Ishikawa (cell line): ENCODE measurements around the gene GATA1.

Source experiments
- CEBPB ChIP-seq: IDR thresholded peaks from 2 replicates; pipeline ENCODE4 v1.6.1; 2012
- CREB1 ChIP-seq: IDR thresholded peaks from 2 replicates; pipeline ENCODE4 v1.6.1; 2012; ENCODE audit warnings: low read depth
- EGR1 ChIP-seq: IDR thresholded peaks from 2 replicates; pipeline ENCODE4 v1.6.1; 2012
- EP300 ChIP-seq: IDR thresholded peaks from 2 replicates; pipeline ENCODE4 v1.6.1; 2012; ENCODE audit warnings: borderline replicate concordance
- FOXM1 ChIP-seq: IDR thresholded peaks from 2 replicates; pipeline ENCODE4 v1.6.1; 2012; ENCODE audit warnings: low read depth, borderline replicate concordance
- NFIC ChIP-seq: IDR thresholded peaks from 2 replicates; pipeline ENCODE4 v1.6.1; 2012
- RAD21 ChIP-seq: IDR thresholded peaks from 2 replicates; pipeline ENCODE4 v1.6.1; 2012; ENCODE audit warnings: low read depth
- TAF1 ChIP-seq: IDR thresholded peaks from 2 replicates; pipeline ENCODE4 v1.6.1; 2012; ENCODE audit warnings: low read depth, mild to moderate bottlenecking
- TCF12 ChIP-seq: IDR thresholded peaks from 2 replicates; pipeline ENCODE4 v1.6.1; 2012; ENCODE audit warnings: low read depth
- TEAD4 ChIP-seq: IDR thresholded peaks from 2 replicates; pipeline ENCODE4 v1.6.1; 2012
- YY1 ChIP-seq: IDR thresholded peaks from 2 replicates; pipeline ENCODE4 v1.6.1; 2012; ENCODE audit warnings: low read depth
- ZBTB7A ChIP-seq: IDR thresholded peaks from 2 replicates; pipeline ENCODE4 v1.6.1; 2012; ENCODE audit warnings: low read depth
- TF ChIP-seq, protein P1 (sequence below): IDR thresholded peaks from 2 replicates; pipeline ENCODE4 v1.6.1; 2012
- TF ChIP-seq, protein P2 (sequence below): IDR thresholded peaks from 2 replicates; pipeline ENCODE4 v1.6.1; 2012
- TF ChIP-seq, protein P3 (sequence below): IDR thresholded peaks from 2 replicates; pipeline ENCODE4 v1.6.1; 2012; ENCODE audit warnings: low read depth, mild to moderate bottlenecking

Gene GATA1

DNA sequence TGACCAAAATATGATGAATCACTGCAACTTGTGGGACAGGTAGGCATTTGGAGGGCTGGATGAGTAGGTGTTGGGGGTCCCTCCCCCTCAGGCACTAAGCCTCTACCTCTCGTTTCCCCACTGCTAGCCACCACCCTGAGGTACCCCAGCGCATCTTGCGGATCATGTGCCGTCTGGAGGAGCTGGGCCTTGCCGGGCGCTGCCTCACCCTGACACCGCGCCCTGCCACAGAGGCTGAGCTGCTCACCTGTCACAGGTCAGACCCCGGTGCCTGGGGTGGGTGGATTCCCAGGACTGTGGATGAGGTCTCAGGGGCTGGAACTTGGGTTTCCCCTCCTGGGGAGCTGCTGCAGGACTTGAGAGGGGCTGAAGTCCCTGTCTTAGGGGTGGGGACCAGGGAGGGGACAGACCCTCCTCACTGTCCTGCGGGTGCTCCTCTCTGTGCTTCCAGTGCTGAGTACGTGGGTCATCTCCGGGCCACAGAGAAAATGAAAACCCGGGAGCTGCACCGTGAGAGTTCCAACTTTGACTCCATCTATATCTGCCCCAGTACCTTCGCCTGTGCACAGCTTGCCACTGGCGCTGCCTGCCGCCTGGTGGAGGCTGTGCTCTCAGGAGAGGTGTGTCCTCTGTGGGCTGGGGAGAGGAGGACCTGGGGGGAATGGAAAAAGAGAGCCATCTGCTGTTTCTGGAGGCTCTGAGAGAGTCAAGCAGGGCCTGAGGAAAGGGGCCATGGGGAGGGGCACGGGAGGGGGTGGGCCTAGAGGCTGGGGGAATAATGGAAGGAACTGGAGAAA, 29.8 kb downstream of the GATA1 start:
- TF ChIP-seq FOXM1 (no peak), YY1 (no peak), EGR1 (no peak)

DNA sequence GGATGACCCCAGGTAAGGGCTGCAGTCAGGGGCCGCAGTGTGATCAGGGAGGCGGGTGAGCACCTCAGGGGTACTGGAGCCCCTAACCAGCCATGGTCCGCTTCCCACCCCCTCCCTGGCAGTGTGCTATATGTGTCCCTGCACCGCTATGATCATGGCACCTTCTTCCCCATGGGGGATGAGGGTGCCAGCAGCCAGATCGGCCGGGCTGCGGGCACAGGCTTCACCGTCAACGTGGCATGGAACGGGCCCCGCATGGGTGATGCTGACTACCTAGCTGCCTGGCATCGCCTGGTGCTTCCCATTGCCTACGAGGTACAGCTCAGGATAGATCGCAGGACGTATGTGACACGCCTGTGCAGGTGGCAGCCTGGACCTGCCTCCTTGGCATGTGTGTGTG, 31.7 kb downstream of the GATA1 start:
- TF ChIP-seq TCF12: no peak
- no peak for TF ChIP-seq EP300
- TF ChIP-seq, protein P1, sequence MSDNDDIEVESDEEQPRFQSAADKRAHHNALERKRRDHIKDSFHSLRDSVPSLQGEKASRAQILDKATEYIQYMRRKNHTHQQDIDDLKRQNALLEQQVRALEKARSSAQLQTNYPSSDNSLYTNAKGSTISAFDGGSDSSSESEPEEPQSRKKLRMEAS: no peak
- TF ChIP-seq, protein P2, sequence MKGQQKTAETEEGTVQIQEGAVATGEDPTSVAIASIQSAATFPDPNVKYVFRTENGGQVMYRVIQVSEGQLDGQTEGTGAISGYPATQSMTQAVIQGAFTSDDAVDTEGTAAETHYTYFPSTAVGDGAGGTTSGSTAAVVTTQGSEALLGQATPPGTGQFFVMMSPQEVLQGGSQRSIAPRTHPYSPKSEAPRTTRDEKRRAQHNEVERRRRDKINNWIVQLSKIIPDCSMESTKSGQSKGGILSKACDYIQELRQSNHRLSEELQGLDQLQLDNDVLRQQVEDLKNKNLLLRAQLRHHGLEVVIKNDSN: no peak
- no peak for TF ChIP-seq CEBPB
- TF ChIP-seq YY1: no peak

DNA sequence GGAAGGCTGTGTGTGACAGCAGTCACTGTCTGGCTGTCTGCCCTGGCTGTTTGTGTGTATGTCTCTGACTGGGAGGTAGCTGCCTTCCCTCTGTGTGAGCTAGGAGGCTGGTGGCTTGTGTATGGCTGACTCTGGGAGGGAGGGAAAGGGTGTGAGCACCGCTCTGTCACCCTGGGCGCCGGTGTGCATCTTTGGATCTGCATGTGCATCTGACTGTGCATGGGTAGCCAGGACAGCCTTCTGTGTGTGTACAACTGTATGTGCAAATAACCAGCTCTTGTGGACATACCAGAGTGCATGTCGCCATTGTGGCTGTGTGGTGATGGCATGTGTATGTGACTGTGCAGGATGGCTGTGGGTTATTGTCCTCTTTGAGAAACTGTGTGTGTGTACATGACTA, 32.5 kb downstream of the GATA1 start:
- TF ChIP-seq EP300 (no peak), FOXM1 (no peak), ZBTB7A (no peak), EGR1 (no peak), CEBPB (no peak), TCF12 (no peak), TAF1 (no peak), TEAD4 (no peak), NFIC (no peak), CREB1 (no peak), RAD21 (no peak), YY1 (no peak)
- TF ChIP-seq, protein P1: no peak
- TF ChIP-seq, protein P3, sequence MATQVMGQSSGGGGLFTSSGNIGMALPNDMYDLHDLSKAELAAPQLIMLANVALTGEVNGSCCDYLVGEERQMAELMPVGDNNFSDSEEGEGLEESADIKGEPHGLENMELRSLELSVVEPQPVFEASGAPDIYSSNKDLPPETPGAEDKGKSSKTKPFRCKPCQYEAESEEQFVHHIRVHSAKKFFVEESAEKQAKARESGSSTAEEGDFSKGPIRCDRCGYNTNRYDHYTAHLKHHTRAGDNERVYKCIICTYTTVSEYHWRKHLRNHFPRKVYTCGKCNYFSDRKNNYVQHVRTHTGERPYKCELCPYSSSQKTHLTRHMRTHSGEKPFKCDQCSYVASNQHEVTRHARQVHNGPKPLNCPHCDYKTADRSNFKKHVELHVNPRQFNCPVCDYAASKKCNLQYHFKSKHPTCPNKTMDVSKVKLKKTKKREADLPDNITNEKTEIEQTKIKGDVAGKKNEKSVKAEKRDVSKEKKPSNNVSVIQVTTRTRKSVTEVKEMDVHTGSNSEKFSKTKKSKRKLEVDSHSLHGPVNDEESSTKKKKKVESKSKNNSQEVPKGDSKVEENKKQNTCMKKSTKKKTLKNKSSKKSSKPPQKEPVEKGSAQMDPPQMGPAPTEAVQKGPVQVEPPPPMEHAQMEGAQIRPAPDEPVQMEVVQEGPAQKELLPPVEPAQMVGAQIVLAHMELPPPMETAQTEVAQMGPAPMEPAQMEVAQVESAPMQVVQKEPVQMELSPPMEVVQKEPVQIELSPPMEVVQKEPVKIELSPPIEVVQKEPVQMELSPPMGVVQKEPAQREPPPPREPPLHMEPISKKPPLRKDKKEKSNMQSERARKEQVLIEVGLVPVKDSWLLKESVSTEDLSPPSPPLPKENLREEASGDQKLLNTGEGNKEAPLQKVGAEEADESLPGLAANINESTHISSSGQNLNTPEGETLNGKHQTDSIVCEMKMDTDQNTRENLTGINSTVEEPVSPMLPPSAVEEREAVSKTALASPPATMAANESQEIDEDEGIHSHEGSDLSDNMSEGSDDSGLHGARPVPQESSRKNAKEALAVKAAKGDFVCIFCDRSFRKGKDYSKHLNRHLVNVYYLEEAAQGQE: no peak
- TF ChIP-seq, protein P2: no peak

DNA sequence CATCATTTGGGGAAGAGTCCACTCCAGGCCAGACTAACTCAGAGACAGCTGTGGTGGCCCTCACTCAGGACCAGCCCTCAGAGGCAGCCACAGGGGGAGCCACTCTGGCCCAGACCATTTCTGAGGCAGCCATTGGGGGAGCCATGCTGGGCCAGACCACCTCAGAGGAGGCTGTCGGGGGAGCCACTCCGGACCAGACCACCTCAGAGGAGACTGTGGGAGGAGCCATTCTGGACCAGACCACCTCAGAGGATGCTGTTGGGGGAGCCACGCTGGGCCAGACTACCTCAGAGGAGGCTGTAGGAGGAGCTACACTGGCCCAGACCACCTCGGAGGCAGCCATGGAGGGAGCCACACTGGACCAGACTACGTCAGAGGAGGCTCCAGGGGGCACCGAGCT, 36.7 kb downstream of the GATA1 start:
- TF ChIP-seq EP300 (no peak), FOXM1 (no peak)
- TF ChIP-seq, protein P3: no peak

DNA sequence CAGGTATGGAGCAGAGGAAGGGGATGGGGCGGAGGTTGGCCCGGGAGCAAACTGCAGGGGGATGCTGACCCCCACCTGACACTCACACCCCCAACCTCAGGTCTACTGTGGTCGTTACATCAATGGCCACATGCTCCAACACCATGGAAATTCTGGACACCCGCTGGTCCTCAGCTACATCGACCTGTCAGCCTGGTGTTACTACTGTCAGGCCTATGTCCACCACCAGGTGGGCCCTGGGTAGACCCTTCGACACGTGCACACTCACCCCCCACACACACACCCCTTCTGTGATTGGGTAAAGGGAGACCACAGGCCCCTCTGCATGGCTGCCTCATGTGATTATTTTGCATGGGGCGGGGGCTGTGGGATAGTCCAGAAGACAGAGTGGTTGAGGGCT, 37.7 kb downstream of the GATA1 start:
- no peak for TF ChIP-seq ZBTB7A
- no peak for TF ChIP-seq CEBPB
- TF ChIP-seq, protein P3: no peak
- TF ChIP-seq TEAD4: no peak
- no peak for TF ChIP-seq CREB1
- TF ChIP-seq TCF12: no peak
- no peak for TF ChIP-seq TAF1
- no peak for TF ChIP-seq FOXM1
- TF ChIP-seq YY1: no peak
- no peak for TF ChIP-seq EGR1
- TF ChIP-seq, protein P1: no peak
- no peak for TF ChIP-seq NFIC
- TF ChIP-seq EP300: no peak
- no peak for TF ChIP-seq RAD21
- TF ChIP-seq, protein P2: no peak
